Measurements from ENCODE around the gene RHOBTB3.

The RHOBTB3 gene

GRCh38 chr5:95808013-95808685 is 77.0 kb downstream of the RHOBTB3 start:
- TF ChIP-seq CTCF (conservative IDR thresholded peaks at IDR 0.05; ENCODE audit: low read length) (no peak), EZH2phosphoT487 (IDR thresholded peaks at IDR 0.05; ENCODE audit: borderline replicate concordance) (no peak)
- Histone ChIP-seq H3K36me3 (ENCODE audit: insufficient read depth, low read length) (peaks cover 9% of the 10 kb centered on the region; the same call in 1 of the 2 replicates), H3K9me3 (ENCODE audit: insufficient read depth, low read depth, low read length) (no peaks in the 10 kb centered on the region), H3K79me2 (ENCODE audit: insufficient read depth, low read length) (peaks cover 9% of the 10 kb centered on the region; the same call in 1 of the 2 replicates), H4K20me1 (ENCODE audit: insufficient read depth, low read length, poor library complexity, severe bottlenecking) (peaks cover 6% of the 10 kb centered on the region), H2AFZ (ENCODE audit: low read length) (no peak overlapping the region), H3K4me3 (ENCODE audit: low read length, poor library complexity, severe bottlenecking) (peak overlapping the region; percentile 59), H3K4me2 (ENCODE audit: low read depth, low read length, poor library complexity, severe bottlenecking) (peak overlapping the region; percentile 85), H3F3A (ENCODE audit: low read depth) (peaks cover 8% of the 10 kb centered on the region), H3K9ac (ENCODE audit: low read depth, low read length, poor library complexity, severe bottlenecking) (peak overlapping the region; percentile 61), H3K27me3 (ENCODE audit: insufficient read depth, low read length, poor library complexity, severe bottlenecking) (no peaks in the 10 kb centered on the region), H3K4me1 (ENCODE audit: insufficient read depth, low read length, poor library complexity, severe bottlenecking) (peaks cover 41% of the 10 kb centered on the region), H3K9me2 (replicated peaks; ENCODE audit: low read depth, low read length) (no peaks in the 10 kb centered on the region)

- no peak for TF ChIP-seq EZH2phosphoT487 (IDR thresholded peaks at IDR 0.05; ENCODE audit: borderline replicate concordance)
- Histone ChIP-seq H3K36me3 (ENCODE audit: insufficient read depth, low read length) (peaks cover 13% of the 10 kb centered on the region), H3K27me3 (ENCODE audit: insufficient read depth, low read length, poor library complexity, severe bottlenecking) (no peaks in the 10 kb centered on the region), H3K4me2 (ENCODE audit: low read depth, low read length, poor library complexity, severe bottlenecking) (peak overlapping the region; percentile 85), H3K9me3 (ENCODE audit: insufficient read depth, low read depth, low read length) (no peaks in the 10 kb centered on the region), H3K9ac (ENCODE audit: low read depth, low read length, poor library complexity, severe bottlenecking) (peak overlapping the region; percentile 61), H3K9me2 (replicated peaks; ENCODE audit: low read depth, low read length) (no peaks in the 10 kb centered on the region), H3F3A (ENCODE audit: low read depth) (peaks cover 8% of the 10 kb centered on the region), H4K20me1 (ENCODE audit: insufficient read depth, low read length, poor library complexity, severe bottlenecking) (peaks cover 10% of the 10 kb centered on the region), H3K4me3 (ENCODE audit: low read length, poor library complexity, severe bottlenecking) (peak overlapping the region; percentile 59), H3K4me1 (ENCODE audit: insufficient read depth, low read length, poor library complexity, severe bottlenecking) (peaks cover 41% of the 10 kb centered on the region), H3K79me2 (ENCODE audit: insufficient read depth, low read length) (peaks cover 16% of the 10 kb centered on the region), H2AFZ (ENCODE audit: low read length) (no peak overlapping the region)
These were observed 77.7 kb downstream of the RHOBTB3 start for GRCh38 chr5:95808686-95809413.

GRCh38 chr5:95809414-95809960 is 78.4 kb downstream of the RHOBTB3 start:
- H3K79me2 ChIP-seq (ENCODE audit: insufficient read depth, low read length): peaks cover 23% of the 10 kb centered on the region
- peaks cover 8% of the 10 kb centered on the region for H3F3A ChIP-seq (ENCODE audit: low read depth)
- peak overlapping the region; percentile 85 for H3K4me2 ChIP-seq (ENCODE audit: low read depth, low read length, poor library complexity, severe bottlenecking)
- H3K9ac ChIP-seq (ENCODE audit: low read depth, low read length, poor library complexity, severe bottlenecking): no peak overlapping the region
- H4K20me1 ChIP-seq (ENCODE audit: insufficient read depth, low read length, poor library complexity, severe bottlenecking): peaks cover 16% of the 10 kb centered on the region
- no peak overlapping the region for H2AFZ ChIP-seq (ENCODE audit: low read length)
- no peaks in the 10 kb centered on the region for H3K27me3 ChIP-seq (ENCODE audit: insufficient read depth, low read length, poor library complexity, severe bottlenecking)
- H3K9me3 ChIP-seq (ENCODE audit: insufficient read depth, low read depth, low read length): no peaks in the 10 kb centered on the region
- H3K4me1 ChIP-seq (ENCODE audit: insufficient read depth, low read length, poor library complexity, severe bottlenecking): peaks cover 47% of the 10 kb centered on the region
- H3K4me3 ChIP-seq (ENCODE audit: low read length, poor library complexity, severe bottlenecking): peak overlapping the region; percentile 49
- H3K9me2 ChIP-seq (replicated peaks; ENCODE audit: low read depth, low read length): no peaks in the 10 kb centered on the region
- TF ChIP-seq CTCF (conservative IDR thresholded peaks at IDR 0.05; ENCODE audit: low read length): no peak
- TF ChIP-seq EZH2phosphoT487 (IDR thresholded peaks at IDR 0.05; ENCODE audit: borderline replicate concordance): no peak
- peaks cover 19% of the 10 kb centered on the region for H3K36me3 ChIP-seq (ENCODE audit: insufficient read depth, low read length)
